22Rv1 (cell line): ENCODE results near the gene GOLT1B.

Experiments used
- H3K27ac ChIP-seq: fragments of 450-650 bp; 2 replicates; pipeline ENCODE4 v1.5.1; 2017
- ZFX ChIP-seq: fragments of 450-650 bp; IDR thresholded peaks from 2 replicates; pipeline ENCODE4 v1.6.1; 2017; ENCODE audit warnings: antibody characterized with exemption, borderline replicate concordance
- TF ChIP-seq, protein P1 (sequence below): fragments of 450-650 bp; IDR thresholded peaks from 2 replicates; pipeline ENCODE4 v1.5.1; 2017; ENCODE audit warnings: mild to moderate bottlenecking

Gene GOLT1B

DNA sequence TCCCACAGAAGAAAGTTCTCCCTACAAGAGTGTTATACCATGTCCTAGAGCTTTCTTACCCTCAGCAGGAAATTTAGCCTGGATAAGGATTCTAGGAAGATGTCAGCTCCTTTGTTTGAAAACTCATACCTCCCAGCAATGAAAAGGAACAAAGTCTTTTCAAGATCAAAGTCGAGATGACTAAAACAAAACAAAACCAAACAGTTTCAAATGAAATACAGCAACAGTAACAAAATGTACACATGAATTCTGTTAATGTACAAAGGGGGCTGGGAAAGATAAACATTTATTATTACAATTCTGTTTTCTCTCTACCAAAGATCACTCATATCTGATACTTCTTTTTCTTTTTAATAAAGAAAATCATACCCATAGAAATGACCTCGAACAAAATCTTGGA is 61.3 kb downstream of the GOLT1B start:
- TF ChIP-seq, protein P1, sequence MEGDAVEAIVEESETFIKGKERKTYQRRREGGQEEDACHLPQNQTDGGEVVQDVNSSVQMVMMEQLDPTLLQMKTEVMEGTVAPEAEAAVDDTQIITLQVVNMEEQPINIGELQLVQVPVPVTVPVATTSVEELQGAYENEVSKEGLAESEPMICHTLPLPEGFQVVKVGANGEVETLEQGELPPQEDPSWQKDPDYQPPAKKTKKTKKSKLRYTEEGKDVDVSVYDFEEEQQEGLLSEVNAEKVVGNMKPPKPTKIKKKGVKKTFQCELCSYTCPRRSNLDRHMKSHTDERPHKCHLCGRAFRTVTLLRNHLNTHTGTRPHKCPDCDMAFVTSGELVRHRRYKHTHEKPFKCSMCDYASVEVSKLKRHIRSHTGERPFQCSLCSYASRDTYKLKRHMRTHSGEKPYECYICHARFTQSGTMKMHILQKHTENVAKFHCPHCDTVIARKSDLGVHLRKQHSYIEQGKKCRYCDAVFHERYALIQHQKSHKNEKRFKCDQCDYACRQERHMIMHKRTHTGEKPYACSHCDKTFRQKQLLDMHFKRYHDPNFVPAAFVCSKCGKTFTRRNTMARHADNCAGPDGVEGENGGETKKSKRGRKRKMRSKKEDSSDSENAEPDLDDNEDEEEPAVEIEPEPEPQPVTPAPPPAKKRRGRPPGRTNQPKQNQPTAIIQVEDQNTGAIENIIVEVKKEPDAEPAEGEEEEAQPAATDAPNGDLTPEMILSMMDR = no peak
- TF ChIP-seq ZFX = no peak
- no peak overlapping the region for H3K27ac ChIP-seq

DNA sequence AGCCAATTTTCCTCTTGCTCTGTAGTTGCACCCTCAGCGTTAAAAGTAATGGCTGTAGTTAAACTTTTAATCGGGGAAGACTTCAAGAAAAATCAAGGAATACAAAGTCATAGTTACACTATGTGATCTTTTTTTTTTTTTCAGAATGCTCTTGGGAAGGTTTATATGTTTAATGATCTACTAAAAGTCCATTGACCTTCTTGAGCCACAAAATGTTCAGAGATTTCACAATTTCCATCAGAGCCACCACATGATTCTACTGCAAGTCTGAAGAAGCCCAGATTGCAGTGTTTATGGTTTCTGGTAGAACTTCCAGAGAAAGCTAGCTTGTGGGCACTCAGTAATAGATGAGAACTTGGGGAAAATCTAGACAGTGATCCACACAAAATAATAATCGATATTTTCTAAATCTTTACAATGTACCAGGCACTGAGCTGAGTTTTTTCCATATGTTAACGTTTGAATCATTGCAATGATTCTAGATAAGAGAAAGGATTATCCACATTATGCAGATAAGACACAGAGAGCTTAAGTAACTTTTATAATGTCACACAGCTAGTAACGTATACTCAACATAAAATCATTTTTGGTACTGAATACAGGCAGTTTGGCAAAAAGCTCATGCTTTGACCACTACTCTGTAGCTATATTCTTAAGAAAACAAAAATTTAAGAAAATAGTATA is 64.8 kb downstream of the GOLT1B start:
- TF ChIP-seq, protein P1 = no peak
- TF ChIP-seq ZFX = no peak
- no peak overlapping the region for H3K27ac ChIP-seq

DNA sequence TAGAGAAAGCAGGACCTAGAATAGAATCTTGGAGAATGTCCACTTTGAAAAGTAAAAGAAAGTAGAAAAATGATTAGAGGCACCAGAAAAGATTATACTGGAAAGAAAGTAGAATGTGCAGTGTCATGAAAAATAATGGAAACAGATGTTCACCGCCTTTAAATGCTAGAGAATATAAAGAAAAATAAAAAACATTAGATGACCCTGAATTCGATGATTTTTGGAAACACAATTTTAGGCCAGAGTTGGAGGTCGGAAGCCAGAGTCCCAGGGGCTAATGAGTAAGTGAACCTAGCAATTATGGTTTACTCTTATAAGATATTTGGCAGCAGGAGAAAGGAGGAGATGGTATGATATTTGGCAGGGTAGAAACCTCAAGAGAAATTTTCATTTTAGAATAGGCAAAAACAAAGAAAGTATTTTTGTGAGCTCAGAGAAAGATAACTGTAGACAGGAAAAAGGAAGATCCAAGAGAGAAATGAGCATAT is 65.4 kb downstream of the GOLT1B start:
- H3K27ac ChIP-seq = no peak overlapping the region
- no peak for TF ChIP-seq ZFX
- TF ChIP-seq, protein P1 = no peak
